Activated naive CD4-positive, alpha-beta T cell (primary cell): ENCODE results near the gene NRG3.
"Not testable (repeated sequence)": the region's sequence is repeated elsewhere in the genome, so short reads cannot be mapped to it uniquely, and the experiment has no call there.

Experiments used
- DNase-seq, 4 experiments: peaks; one replicate each; lab custom pipeline; 2025; lab: John Stamatoyannopoulos, UW

The NRG3 gene

DNA sequence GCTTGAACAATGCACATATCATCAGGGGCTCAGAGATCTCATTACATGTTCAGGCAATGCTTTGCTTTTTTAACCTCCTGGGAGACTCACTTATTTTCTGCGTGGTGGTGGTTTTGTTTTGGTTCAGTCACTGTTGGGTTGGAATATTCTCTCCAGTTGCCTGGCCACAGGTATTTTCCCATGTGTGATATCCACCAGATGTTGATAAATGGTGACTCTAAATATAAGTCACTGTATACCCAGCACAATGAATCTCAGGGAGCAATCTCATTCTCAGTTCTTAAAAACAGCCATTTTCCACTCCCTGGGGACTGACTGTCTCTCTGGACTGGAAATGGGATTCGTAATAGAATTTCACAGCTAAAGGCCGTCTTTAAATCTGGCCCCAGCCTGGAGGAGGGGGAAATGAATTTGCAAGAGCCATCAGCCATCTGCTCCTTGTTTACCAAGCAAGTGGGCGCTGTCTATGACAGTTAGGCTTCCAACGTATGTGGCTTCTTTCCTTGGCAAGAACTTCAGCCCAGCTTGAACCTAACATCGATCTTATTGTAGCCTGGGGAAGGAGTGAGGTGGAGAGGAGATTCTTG lies 1106.2 kb downstream of the NRG3 start:
- no peak for DNase-seq

DNA sequence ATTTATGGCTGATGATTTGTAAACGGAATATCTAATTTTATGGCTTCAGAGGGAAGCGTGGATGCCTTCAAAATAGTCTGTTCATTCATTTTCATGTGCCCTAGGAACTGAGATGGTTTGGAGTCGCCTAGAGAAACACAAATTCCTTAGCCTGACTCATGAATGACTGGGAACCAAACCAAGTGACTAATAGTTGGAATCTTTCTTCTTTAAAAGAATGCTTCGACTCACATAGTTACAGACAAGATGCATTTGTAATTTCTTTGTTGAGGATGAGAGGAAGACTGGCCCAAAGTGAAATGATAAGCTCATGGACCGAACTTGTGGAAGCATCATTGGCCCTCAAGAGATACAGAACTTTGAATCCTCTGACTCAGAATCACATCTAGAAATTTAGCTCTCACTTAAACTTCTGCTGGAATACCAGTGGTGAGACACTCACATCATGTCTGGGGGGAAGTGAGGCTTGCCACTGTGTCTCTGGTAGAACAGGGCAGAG lies 1107.2 kb downstream of the NRG3 start:
- DNase-seq: no peak

DNA sequence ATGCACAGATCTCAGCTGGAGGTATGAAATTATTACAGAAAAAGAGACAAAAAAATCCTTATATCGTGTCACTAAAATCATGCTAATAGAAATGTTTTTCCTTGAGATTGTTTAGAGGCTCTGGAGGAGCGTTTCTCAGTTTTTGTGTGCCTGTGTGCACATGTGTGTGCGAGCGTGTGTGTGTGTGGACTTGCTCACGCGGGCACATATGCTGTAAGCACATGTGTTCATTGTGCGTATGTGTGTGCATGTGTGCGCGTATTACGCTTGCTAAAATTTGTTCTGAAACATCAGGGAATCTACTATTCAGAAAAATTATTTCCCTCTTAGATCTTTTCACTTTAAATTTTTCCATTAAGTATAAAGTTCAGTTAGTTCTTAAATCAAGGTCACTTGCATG lies 1111.2 kb downstream of the NRG3 start:
- no peak for DNase-seq

DNA sequence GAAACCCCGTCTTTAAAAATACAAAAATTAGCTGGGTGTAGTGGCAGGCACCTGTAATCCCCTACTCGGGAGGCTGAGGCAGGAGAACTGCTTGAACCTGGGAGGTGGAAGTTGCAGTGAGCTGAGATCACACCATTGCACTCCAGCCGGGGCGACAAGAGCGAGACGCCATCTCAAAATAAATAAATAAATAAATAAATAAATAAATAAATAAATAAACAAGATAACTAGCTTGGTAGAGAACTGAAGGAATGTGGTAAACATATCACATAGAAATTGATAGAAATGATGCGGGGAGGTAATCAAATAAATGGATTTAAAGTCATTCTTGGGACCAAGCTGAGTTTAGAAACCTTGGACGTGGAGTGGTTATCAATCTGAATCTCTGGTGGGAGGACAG lies 1131.5 kb downstream of the NRG3 start:
- DNase-seq: not testable (repeated sequence)

DNA sequence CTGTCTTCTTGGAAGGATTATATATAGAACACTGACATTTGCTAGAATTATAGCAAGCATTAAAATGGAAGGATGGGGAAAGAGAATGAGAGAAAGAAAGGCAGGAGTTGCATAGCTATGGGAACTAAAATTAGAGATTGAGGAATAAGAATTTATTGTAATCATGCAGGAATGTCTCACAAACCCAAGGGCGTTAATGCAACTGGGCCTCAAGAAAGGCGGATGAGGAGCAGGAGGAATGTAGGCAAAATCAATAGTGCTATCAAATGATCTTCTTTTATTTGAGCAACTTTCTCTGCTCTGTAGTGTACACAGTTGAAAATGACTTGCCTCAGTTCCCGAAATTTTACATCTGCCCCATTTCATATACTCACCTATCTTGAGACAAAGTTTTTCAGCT lies 1132.5 kb downstream of the NRG3 start:
- no peak for DNase-seq

DNA sequence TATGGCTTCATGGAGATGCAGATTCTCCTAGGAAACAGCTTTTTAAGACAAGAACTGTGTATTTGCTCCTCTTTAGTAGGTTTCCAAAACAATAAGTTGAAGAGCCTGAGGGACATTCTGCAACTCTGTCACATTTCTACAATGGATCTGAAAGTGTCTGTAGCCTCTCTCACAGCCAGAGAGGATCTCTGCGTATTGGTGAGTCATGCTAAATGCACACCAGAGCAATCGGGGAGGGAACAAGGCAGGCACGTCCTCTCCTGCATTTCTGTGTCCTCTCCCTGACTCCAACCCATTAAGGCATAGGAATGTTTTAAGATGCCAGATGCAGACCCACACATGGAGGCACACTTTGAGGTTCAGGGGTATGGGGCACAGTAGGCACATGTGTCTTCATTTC lies 1137.9 kb downstream of the NRG3 start:
- no peak for DNase-seq

DNA sequence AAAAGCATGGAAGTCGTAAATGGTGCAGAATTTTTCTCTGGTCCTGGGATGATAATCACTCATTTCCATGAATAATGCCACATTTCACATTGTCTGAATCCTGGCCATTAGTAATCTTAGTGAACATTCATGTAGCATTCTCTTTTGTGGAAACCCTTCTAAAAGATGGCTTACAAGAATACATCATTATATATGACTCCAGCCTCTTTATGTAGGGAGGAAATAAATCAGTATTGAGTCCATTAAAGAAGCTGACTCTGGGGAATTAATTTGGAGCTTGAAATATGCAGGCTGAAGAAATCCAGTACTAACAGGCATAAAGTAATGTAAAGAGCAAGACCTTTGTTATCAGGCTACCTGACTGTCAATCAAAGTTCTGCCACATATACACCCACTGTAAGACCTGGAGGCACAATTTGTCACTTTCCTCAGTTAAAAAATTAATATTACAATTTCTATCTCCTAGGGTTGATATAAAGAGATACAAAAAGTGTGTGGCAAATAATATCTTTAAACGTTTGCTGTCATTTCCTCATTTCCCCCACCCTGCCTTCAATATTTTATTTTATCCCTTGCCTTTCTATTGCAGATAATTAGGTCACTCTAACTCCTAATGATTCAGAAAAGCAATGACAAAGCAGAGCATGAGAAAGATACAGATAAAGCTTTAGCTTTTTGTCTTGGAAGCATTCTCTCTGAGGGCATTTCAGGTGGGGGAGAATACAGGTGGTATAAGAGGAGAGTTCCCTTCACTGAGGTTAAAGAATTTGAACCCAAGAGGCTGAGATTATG lies 1142.3 kb downstream of the NRG3 start:
- DNase-seq: no peak

DNA sequence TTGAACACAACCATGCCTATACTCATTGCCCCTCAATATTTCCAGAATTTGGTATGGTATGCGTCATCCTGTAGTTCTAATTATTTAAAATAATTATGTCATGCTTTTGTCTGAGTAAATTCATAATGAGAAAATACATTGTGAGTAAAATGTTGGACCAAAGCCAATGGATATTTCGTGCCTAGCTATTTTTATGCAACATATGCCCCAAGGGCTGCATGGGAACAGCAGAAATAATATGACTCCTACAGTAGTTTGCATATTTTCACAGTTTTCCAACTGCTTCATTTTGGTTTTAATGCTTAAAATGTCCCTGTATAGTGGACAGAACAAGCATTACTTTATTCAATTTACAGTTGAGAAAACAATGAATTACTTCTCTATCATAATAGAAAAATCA lies 1148.7 kb downstream of the NRG3 start:
- DNase-seq: no peak
